HUES64 (cell line): ENCODE data around the gene PLXNB2.
"Not testable (repeated sequence)": the region's sequence is repeated elsewhere in the genome, so short reads cannot be mapped to it uniquely, and the experiment has no call there.

Source experiments
- H3K27ac ChIP-seq: 2 replicates; pipeline ENCODE4 v1.7.0; 2013; ENCODE audit warnings: low read depth, low read length, inconsistent platforms
- H3K27me3 ChIP-seq: 2 replicates; pipeline ENCODE4 v1.6.1; 2013; ENCODE audit warnings: mild to moderate bottlenecking, low read length; ENCODE audit not compliant: insufficient read depth
- H3K36me3 ChIP-seq: 2 replicates; pipeline ENCODE4 v1.6.1; 2013; ENCODE audit warnings: mild to moderate bottlenecking, low read length; ENCODE audit not compliant: insufficient read depth
- H3K4me1 ChIP-seq: 2 replicates; pipeline ENCODE4 v1.6.1; 2013; ENCODE audit warnings: mild to moderate bottlenecking, low read length, moderate library complexity; ENCODE audit not compliant: insufficient read depth
- H3K4me3 ChIP-seq: 2 replicates; pipeline ENCODE4 v1.5.1; 2013; ENCODE audit warnings: mild to moderate bottlenecking, low read length, moderate library complexity
- H3K9ac ChIP-seq: 2 replicates; pipeline ENCODE4 v1.6.1; 2013; ENCODE audit warnings: mild to moderate bottlenecking, low read depth, low read length
- H3K9me3 ChIP-seq: 2 replicates; pipeline ENCODE4 v1.6.1; 2013; ENCODE audit warnings: low read depth, low read length; ENCODE audit not compliant: insufficient read depth
- WGBS: fragments of 150-250, 120-280 bp; methylation state at CpG from one replicate; pipeline ENCODE4 v1.1.7; 2013; ENCODE audit warnings: missing lambda C conversion rate; 5-methylcytosine and 5-hydroxymethylcytosine counted together

Gene PLXNB2

DNA sequence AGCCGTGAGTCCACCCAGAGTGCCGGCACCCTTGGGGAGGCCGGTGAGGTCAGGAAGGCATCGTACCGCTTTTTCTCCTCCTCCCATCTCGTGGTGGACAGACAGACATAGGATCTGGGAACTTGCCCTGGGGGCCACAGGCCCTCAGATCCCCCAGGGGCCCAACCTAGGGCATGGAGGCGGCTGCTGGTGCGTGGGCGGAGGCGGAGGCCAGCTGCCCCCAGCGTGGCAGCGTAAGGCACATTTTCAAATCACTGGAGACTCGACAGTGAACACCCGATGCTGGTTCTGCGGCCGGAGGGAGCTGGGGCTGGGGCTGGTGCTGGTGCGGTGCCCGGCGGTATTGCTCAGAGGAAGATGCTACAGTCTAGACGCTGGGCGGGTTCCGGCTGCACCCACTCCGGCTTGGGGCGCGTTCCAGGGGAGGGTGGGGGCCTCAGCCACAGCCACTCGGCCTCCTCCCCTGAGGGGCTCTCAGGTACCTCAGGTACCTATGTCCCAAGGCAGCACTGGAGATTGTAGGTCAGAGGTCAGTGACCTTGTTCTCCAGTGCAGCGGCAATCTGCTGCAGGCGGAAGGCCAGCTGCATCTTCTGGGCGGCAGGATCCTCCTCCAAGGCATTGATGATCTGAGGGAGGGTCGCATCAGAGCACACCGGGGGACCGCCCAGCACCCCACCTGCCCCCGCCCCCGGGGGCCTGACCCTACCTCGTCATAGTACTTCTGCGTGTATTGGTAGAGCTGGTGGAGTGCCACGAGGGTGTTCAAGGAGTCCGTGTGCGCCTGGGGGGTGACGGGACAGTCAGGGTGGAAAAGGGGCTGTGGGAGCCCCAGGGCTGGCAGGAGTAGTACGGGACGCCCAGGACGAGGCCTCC, 32.0 kb downstream of the PLXNB2 start:
- 95% methylated on average over 43 of the region's 43 CpGs for WGBS
- H3K27ac ChIP-seq = no peak overlapping the region
- no peak overlapping the region for H3K4me3 ChIP-seq
- H3K9ac ChIP-seq = no peak overlapping the region
- H3K4me1 ChIP-seq = peaks cover 3% of the 10 kb centered on the region; the same call in 1 of the 2 replicates
- H3K9me3 ChIP-seq = 0 out of 2 replicates have a peak, but pooled peaks cover 7% of the 10 kb centered on the region
- peaks cover 11% of the 10 kb centered on the region for H3K27me3 ChIP-seq
- peaks cover 53% of the 10 kb centered on the region for H3K36me3 ChIP-seq

DNA sequence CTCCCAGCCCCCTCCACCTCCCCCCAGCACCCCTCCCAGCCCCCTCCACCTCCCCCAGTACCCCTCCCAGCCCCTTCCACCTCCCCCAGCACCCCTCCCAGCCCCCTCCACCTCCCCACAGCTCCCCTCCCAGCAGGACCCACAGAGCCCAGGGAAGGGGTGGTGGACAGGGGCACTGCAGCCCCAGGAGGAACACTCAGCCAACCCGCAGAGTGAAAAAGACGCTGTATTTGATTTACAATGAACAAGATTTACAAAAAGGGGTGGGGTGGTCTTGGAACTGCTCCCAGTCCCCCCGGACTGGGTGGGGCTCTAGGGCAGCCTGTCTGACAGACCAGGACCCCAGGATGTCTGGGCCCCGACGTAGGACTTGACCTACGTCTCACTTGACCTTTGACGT, 32.7 kb downstream of the PLXNB2 start:
- Histone ChIP-seq H3K36me3 (peaks cover 46% of the 10 kb centered on the region), H3K27me3 (peaks cover 16% of the 10 kb centered on the region), H3K9ac (no peak overlapping the region), H3K4me3 (no peak overlapping the region), H3K27ac (no peak overlapping the region), H3K9me3 (0 out of 2 replicates have a peak, but pooled peaks cover 7% of the 10 kb centered on the region), H3K4me1 (peaks cover 3% of the 10 kb centered on the region; the same call in 1 of the 2 replicates)
- WGBS = 83% methylated on average over 7 of the region's 7 CpGs

DNA sequence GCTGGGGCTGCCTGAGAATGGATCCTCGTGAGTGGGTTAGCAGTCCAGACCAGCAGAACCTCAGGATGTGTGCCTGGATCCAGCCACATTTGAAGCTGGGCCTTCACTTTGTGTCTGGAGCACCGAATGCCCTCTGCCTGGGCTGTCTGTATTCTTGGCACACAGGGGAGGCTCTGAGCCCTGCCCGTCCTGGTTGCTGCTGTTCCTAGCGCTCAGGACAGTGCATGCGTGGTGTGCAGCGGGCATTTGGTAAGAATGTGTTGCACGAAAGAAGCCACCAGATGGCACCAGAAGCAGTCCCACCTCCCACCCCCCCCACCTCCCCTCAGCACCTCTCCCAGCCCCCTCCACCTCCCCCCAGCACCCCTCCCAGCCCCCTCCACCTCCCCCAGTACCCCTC, 33.1 kb downstream of the PLXNB2 start:
- Histone ChIP-seq H3K9ac (no peak overlapping the region), H3K36me3 (peaks cover 42% of the 10 kb centered on the region), H3K4me1 (peaks cover 3% of the 10 kb centered on the region; the same call in 1 of the 2 replicates), H3K27ac (no peak overlapping the region), H3K4me3 (no peak overlapping the region), H3K9me3 (0 out of 2 replicates have a peak, but pooled peaks cover 7% of the 10 kb centered on the region), H3K27me3 (peaks cover 21% of the 10 kb centered on the region)
- 73% methylated on average over 5 of the region's 7 CpGs for WGBS

DNA sequence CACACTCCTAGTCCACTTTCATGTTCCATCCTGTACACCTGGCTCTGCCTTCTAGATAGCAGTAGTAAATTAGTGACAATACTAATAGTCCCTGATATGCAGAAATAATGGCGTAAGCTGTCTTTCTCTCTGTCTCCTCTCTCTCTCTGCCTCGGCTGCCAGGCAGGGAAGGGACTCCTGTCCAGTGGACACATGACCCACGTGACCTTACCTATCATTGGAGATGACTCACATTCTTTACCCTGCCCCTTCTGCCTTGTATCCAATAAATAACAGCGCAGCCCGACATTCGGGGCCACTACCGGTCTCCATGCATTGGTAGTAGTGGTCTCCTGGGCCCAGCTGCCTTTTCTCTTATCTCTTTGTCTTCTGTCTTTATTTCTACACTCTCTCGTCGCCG, 33.7 kb downstream of the PLXNB2 start:
- not testable (repeated sequence) for H3K4me1 ChIP-seq

DNA sequence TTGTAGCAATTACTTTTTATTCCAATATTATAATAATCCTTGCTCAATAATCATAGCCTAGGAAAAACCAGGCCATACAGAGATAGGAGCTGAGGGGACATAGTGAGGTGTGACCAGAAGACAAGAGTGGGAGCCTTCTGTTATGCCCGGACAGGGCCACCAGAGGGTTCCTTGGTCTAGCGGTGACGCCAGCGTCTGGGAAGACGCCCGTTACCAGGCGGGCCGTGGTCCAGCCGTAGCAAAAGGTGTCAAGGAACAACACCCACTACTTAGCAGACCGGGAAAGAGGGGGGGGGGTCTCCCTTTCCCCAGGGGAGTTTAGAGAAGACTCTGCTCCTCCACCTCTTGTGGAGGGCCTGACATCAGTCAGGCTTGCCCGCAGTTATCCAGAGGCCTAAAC, 34.1 kb downstream of the PLXNB2 start:
- WGBS = 86% methylated on average over 10 of the region's 11 CpGs
- not testable (repeated sequence) for H3K27ac ChIP-seq, H3K4me1 ChIP-seq, H3K9ac ChIP-seq, H3K4me3 ChIP-seq, H3K9me3 ChIP-seq
- Histone ChIP-seq H3K27me3 (peaks cover 31% of the 10 kb centered on the region), H3K36me3 (peaks cover 32% of the 10 kb centered on the region)

More for the DNA sequence above, 33.7 kb downstream of the PLXNB2 start:
- H3K9ac ChIP-seq, H3K27ac ChIP-seq, H3K9me3 ChIP-seq, H3K4me3 ChIP-seq: not testable (repeated sequence)
- peaks cover 26% of the 10 kb centered on the region for H3K27me3 ChIP-seq
- WGBS = 86% methylated on average over 10 of the region's 10 CpGs
- H3K36me3 ChIP-seq = peaks cover 36% of the 10 kb centered on the region

DNA sequence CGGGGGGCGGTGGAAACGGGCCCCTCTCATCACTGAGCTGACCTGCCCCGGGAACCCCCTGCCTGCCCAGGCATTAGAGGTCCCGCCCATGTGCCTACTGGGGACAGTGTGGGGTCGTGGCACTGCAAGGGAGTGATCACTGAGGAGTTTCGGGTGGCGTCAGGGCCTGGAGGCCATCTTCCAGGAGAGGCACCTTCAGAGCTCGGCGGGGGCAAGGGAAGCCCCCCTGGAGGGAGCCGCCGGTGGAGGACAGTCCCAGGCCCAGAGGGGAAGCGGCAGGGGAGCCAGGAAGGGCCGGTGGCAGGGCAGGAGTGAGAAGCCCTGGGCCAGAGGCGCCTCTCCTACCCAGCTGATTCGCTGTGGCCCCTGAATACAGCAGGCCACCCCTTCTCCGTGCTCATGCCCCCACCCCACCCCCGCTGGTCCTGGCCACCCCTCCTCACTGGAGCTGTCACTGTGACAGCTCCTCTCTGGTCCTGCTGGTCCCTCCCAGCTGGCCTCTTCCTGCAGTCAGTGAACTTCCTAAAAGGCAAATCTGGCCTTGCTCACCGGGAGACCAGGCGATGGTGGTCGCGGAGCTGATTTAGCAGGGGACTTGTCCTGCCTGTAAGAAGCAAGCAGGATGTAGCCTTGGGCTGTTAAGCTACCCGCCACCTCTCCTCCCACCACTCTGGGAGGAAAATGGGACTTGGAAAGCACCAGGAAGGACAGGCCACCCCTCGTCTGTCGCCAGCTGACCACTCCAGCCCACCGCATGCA, 35.2 kb downstream of the PLXNB2 start:
- Histone ChIP-seq H3K27me3 (peaks cover 41% of the 10 kb centered on the region), H3K9ac (no peak overlapping the region), H3K4me1 (peaks cover 3% of the 10 kb centered on the region; the same call in 1 of the 2 replicates), H3K4me3 (no peak overlapping the region), H3K27ac (no peak overlapping the region), H3K36me3 (peaks cover 21% of the 10 kb centered on the region), H3K9me3 (0 out of 2 replicates have a peak, but pooled peaks cover 7% of the 10 kb centered on the region)
- 21% methylated on average over 26 of the region's 26 CpGs for WGBS

DNA sequence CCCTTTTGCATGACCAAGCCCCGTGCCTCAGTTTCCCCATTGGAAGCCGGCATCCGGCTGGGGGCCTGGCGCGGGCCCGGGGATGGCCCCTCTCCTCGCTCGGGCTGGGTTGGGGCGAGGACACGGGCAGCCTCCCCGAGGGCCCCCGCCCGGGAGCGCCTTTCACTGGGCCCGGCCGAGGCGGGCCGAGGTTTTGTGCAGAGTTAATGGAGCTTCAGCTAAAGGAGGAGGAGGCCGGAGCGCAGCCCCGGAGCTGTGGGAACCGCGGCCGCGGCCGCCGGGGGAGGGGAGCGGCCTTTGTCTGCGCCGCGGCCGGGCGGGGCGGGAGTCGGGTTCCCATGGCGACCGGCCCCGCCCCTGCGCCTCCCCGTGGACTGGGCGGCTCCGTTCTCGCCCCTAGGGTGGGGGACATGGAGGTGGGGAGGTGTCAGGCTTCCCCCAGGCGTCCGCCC, 35.9 kb downstream of the PLXNB2 start:
- no peak overlapping the region for H3K27ac ChIP-seq
- 0 out of 2 replicates have a peak, but pooled peaks cover 5% of the 10 kb centered on the region for H3K9me3 ChIP-seq

DNA sequence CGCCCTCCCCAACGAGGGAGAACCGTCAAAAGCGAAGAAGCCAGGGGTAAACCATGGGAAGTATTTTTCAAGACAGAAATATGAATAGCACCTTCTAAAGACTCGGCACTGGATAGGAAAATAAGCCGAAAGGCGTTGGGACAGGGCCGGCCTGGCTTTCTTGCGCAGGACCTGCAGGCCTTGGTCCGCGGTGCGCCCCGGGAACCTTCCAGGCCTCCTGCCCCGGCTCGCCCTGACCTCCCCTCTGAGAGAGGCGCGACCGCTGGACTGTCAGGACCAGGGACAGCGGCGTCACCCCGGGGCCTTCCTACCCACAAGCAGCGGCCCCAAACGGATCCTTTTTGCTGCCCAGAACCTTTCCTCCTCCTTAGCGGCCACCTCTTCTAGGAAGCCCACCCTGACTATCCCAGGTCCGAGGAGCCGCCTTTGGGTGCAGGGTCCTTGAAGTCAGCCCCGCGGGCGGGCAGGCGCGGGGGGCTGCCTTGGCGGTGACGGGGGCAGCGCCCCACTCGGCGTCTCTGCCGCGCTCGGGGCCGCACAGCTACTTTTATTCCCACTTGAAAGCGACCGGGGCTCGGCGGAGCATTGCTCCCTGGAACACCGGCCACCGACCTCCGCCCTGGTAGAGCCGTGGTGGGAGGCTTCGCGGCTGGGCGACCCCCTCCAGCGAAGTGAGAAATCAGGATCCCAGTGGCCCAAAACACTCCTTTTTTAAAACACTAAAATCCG, 36.6 kb downstream of the PLXNB2 start:
- Histone ChIP-seq H3K4me1 (peaks cover 3% of the 10 kb centered on the region; the same call in 1 of the 2 replicates), H3K36me3 (peaks cover 9% of the 10 kb centered on the region; the same call in 1 of the 2 replicates), H3K27me3 (peaks cover 54% of the 10 kb centered on the region), H3K9ac (no peak overlapping the region), H3K27ac (no peak overlapping the region), H3K9me3 (no peaks in the 10 kb centered on the region), H3K4me3 (peak overlapping the region; percentile 20)
- WGBS = 3% methylated on average over 53 of the region's 53 CpGs

More for the DNA sequence above, 35.9 kb downstream of the PLXNB2 start:
- Histone ChIP-seq H3K4me1 (peaks cover 3% of the 10 kb centered on the region; the same call in 1 of the 2 replicates), H3K9ac (no peak overlapping the region), H3K27me3 (peaks cover 47% of the 10 kb centered on the region), H3K36me3 (peaks cover 15% of the 10 kb centered on the region), H3K4me3 (peak overlapping the region; percentile 20)
- WGBS = 1% methylated on average over 44 of the region's 45 CpGs

DNA sequence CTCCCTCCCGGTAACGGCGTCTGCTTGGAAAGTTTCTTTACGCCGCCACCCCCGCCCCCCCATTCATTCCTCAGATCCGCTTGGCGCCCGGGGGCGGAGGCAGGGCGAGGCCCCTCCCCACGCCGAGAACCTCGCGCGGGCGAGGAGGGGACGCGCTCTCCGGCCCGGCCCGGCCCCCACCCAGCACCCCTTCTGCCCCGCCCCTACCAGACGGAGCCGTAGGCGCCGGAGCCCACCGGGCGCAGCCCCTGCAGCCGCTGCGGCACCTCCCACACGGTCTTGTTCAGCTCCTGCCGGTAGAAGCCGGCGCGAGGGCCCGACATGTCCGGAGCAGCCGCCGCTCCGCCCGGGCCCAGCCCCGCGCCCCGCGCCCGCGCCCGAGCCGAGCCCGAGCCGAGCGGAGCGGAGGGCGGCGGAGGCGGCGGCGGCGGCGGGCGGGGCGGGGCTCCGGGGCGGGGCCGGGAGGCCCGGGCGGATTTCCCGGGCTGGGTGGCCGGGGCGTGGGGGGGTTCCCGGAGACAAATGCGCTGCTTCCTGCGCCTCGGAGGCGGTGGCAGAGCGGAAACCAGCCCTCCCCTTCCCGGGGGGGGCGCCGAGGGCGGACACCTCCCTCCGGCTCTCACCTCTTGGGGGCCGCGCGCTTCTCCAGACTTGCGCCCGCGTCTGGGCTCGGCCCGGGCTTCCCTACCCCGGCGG, 37.3 kb downstream of the PLXNB2 start, which contains the start of gene MAPK11:
MAPK11 (minus strand) TSS at position 411 of the 696 bp plus-strand sequence; CDS start at position 323, 88 bp downstream.
- no peaks in the 10 kb centered on the region for H3K9me3 ChIP-seq
- H3K27me3 ChIP-seq = peaks cover 54% of the 10 kb centered on the region
- H3K9ac ChIP-seq = no peak within 1 kb of the TSS
- H3K36me3 ChIP-seq = peaks cover 3% of the 10 kb centered on the region; the same call in 1 of the 2 replicates
- WGBS = under 1% methylated on average over 92 of the region's 92 CpGs
- peak within 1 kb of the TSS; percentile 31 for H3K4me3 ChIP-seq
- no peak within 1 kb of the TSS for H3K27ac ChIP-seq
- peaks cover 3% of the 10 kb centered on the region; the same call in 1 of the 2 replicates for H3K4me1 ChIP-seq

DNA sequence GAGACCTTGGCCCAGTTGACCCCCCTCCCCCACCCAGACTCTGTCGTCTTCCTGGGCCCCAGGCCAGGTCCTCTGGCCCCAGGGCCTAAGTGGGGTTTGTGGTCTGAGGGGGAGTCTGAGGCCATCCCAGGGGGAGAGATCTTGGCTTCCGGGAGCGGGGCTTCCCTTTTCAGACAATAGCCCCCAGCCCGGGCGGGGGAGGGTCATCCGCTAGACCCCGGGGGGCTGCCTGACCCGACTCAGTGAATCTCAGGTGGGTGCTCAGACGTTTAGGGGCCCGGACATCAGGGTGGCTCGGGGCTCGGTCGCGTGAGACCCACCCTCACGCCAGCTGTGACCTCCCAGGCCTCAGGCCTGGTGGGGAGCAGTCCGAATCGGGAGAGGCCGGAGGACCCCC, 37.9 kb downstream of the PLXNB2 start:
- Histone ChIP-seq H3K36me3 (no peaks in the 10 kb centered on the region), H3K9me3 (no peaks in the 10 kb centered on the region), H3K4me1 (peaks cover 3% of the 10 kb centered on the region; the same call in 1 of the 2 replicates), H3K9ac (no peak overlapping the region), H3K27ac (no peak overlapping the region), H3K4me3 (peak overlapping the region; percentile 31; the same call in 1 of the 2 replicates), H3K27me3 (peaks cover 58% of the 10 kb centered on the region)
- WGBS = 17% methylated on average over 18 of the region's 18 CpGs
